HepG2 (cell line): Measurements from ENCODE around the gene RAB17. TPM values are rescaled to one million over a fixed set of nuclear protein-coding genes. Genes with fewer than 3 reads are reported as not detected.

Experiments used
- ATAC-seq: fragments of 200-7000 bp; cut with Tn5 transposase; 3 replicates; pipeline ENCODE4 v1.9.1; 2020; ENCODE audit warnings: mild to moderate bottlenecking, moderate library complexity
- BruUV-seq: library from RNA; stranded (reverse); fragments of 400-500 nt; replicated peaks from 2 replicates; lab custom pipeline; 2021; lab: Mats Ljungman, UMichigan
- CTCF ChIA-PET: fragments of 300-600 bp; formaldehyde crosslinking; extraction: SDS; loops from one replicate; lab custom pipeline; 2021; ENCODE audit warnings: low total read pairs, inconsistent platforms, low intra/inter-chr PET ratio; lab: Yijun Ruan, JAX
- POLR2A ChIA-PET: fragments of 350-600 bp; sonication (Branson Sonifier 250); formaldehyde crosslinking; loops from one replicate; lab custom pipeline; 2020; ENCODE audit warnings: antibody characterized with exemption, inconsistent platforms; lab: Yijun Ruan, JAX
- DNase-seq: peaks from one replicate; pipeline ENCODE4 v3.0.0-alpha.2; 2015; ENCODE audit warnings: low spot score
- FAIRE-seq: peaks from 3 replicates; lab custom pipeline; 2011; peaks lifted over from hg19 to GRCh38; lab: Jason Lieb, UNC
- H2AFZ ChIP-seq: one replicate; pipeline ENCODE4 v1.6.1; 2011; ENCODE audit warnings: low read length, inconsistent platforms
- H3K27ac ChIP-seq: fragments of 300-600 bp; 3 replicates; pipeline ENCODE4 v1.8.0; 2011; ENCODE audit warnings: mixed run types, mild to moderate bottlenecking, mixed read lengths, low read length, inconsistent platforms; ENCODE audit not compliant: insufficient read depth; ENCODE audit errors: extremely low read length
- H3K27me3 ChIP-seq, 2 experiments: fragments of 200-600 bp in 1 of 2; 2 replicates in 1 of 2; 3 replicates in 1 of 2; pipeline versions ENCODE4 v1.6.0 to v1.8.0; 2011; ENCODE audit warnings: low read length in 2 of 2, mild to moderate bottlenecking in 2 of 2, moderate library complexity in 2 of 2, inconsistent platforms in 1 of 2; ENCODE audit not compliant: insufficient read depth in 2 of 2, control insufficient read depth in 1 of 2
- H3K36me3 ChIP-seq, 2 experiments: fragments of 200-600 bp in 1 of 2; replicated peaks in 1 of 2; 2 replicates in 1 of 2; 3 replicates in 1 of 2; pipeline versions ENCODE4 v1.5.1 to v1.8.0; 2011; ENCODE audit warnings: low read length in 2 of 2, inconsistent platforms in 1 of 2; ENCODE audit not compliant: insufficient read depth in 2 of 2, control insufficient read depth in 1 of 2
- H3K4me1 ChIP-seq: 2 replicates; pipeline ENCODE4 v1.5.1; 2012; ENCODE audit warnings: low read length, inconsistent platforms; ENCODE audit not compliant: insufficient read depth
- H3K4me2 ChIP-seq: 2 replicates; pipeline ENCODE4 v1.6.0; 2011; ENCODE audit warnings: low read depth, low read length, inconsistent platforms
- H3K4me3 ChIP-seq, 3 experiments: fragments of 200-600 bp in 1 of 3; sonication (generic), shearing (Covaris generic) in 1 of 3; replicated peaks in 1 of 3; 2 replicates each; pipeline ENCODE4 v1.5.1; 2011 to 2016; ENCODE audit warnings: low read length in 3 of 3, inconsistent platforms in 2 of 3, low read depth in 2 of 3, mild to moderate bottlenecking in 2 of 3, control low read depth in 1 of 3, mixed read lengths in 1 of 3; ENCODE audit not compliant: insufficient read depth in 1 of 3
- H3K79me2 ChIP-seq: one replicate; pipeline ENCODE4 v1.6.1; 2011; ENCODE audit warnings: low read length, inconsistent platforms; ENCODE audit not compliant: insufficient read depth
- H3K9ac ChIP-seq: 2 replicates; pipeline ENCODE4 v1.6.0; 2011; ENCODE audit warnings: mild to moderate bottlenecking, low read depth, low read length, inconsistent platforms; ENCODE audit not compliant: insufficient read depth
- H3K9me3 ChIP-seq: 2 replicates; pipeline ENCODE4 v1.5.1; 2012; ENCODE audit warnings: mild to moderate bottlenecking, low read length
- H4K20me1 ChIP-seq: 2 replicates; pipeline ENCODE4 v1.6.0; 2011; ENCODE audit warnings: inconsistent platforms, mild to moderate bottlenecking, low read length, moderate library complexity; ENCODE audit not compliant: insufficient read depth
- AGO2 ChIP-seq: fragments of 200-400 bp; formaldehyde crosslinking; optimal IDR thresholded peaks from 2 replicates; pipeline ENCODE3; 2017; ENCODE audit warnings: mild to moderate bottlenecking, low read depth, low read length, moderate library complexity
- PRMT3 ChIP-seq: sonication (generic); formaldehyde crosslinking; IDR thresholded peaks from 2 replicates; pipeline ENCODE4 v1.8.1; 2022; ENCODE audit warnings: low read depth, mild to moderate bottlenecking, moderate library complexity, missing genetic modification reagents, borderline replicate concordance
- RXRA ChIP-seq: sonication (generic); formaldehyde crosslinking; IDR thresholded peaks from 2 replicates; pipeline ENCODE4 v1.5.1; 2020; ENCODE audit warnings: missing genetic modification reagents
- ZNF619 ChIP-seq: sonication (generic); formaldehyde crosslinking; IDR thresholded peaks from 2 replicates; pipeline ENCODE4 v1.4.0; 2020; ENCODE audit warnings: mild to moderate bottlenecking, missing genetic modification reagents
- WGBS: methylation state at CpG from one replicate; pipeline ENCODE4 v1.1.6; 2017; ENCODE audit warnings: low lambda C conversion rate; 5-methylcytosine and 5-hydroxymethylcytosine counted together
- in situ Hi-C: cut with HindIII; loops from 2 replicates; pipeline ENCODE4 v1.10.0; 2017; ENCODE audit warnings: low pct_unique_long_range_greater_than_20kb; ENCODE audit not compliant: extremely low pct_ligation_motif_present
- intact Hi-C: fragments of 100-400 bp; cut with micrococcal nuclease; formaldehyde crosslinking; loops from one replicate; pipeline ENCODE4 v1.10.0; 2022; ENCODE audit not compliant: unreplicated experiment
- polyA plus RNA-seq, 8 experiments: library from polyadenylated mRNA; depleted of rRNA in 3 of 8; stranded (reverse) in 7 of 8; unstranded in 1 of 8; fragments of >200 nt; fragmentation: Illumina TruSeq in 4 of 8; extraction: Trizol in 4 of 8; gene quantifications; 2 replicates each; pipeline versions ENCODE4 v1.2.1 to v1.2.3, GENCODE V29; 2011 to 2016; ENCODE audit warnings: low read depth in 4 of 8, missing spikeins in 1 of 8, mixed read lengths in 1 of 8; ENCODE audit not compliant: insufficient read depth in 1 of 8
- total RNA-seq, 5 experiments: library from RNA; depleted of rRNA; stranded (reverse); fragments of >200 nt; fragmentation: Illumina TruSeq; extraction: Trizol; gene quantifications; 2 replicates each; pipeline ENCODE4 v1.2.3, GENCODE V29; 2016; ENCODE audit warnings: low read depth in 1 of 5
- TF ChIP-seq, protein P1 (sequence below): sonication (generic); formaldehyde crosslinking; IDR thresholded peaks from one replicate; pipeline ENCODE4 v1.5.1; 2020; ENCODE audit warnings: mild to moderate bottlenecking, missing genetic modification reagents; ENCODE audit errors: not compliant biosample characterization
- TF ChIP-seq, protein P2 (sequence below): sonication (generic); formaldehyde crosslinking; IDR thresholded peaks from 2 replicates; pipeline ENCODE4 v1.9.0; 2021; ENCODE audit warnings: missing genetic modification reagents, mild to moderate bottlenecking, borderline replicate concordance

RAB17 gene
- total and polyA plus RNA-seq, 2 of the 13 experiments (the other 11 are each of a cell fraction or from before 2014, with no cell fraction given): 68.0 to 124 TPM

GRCh38 chr2:237571551-237571950 lies 19.0 kb downstream of the RAB17 start (continued):
- TF ChIP-seq, protein P1, sequence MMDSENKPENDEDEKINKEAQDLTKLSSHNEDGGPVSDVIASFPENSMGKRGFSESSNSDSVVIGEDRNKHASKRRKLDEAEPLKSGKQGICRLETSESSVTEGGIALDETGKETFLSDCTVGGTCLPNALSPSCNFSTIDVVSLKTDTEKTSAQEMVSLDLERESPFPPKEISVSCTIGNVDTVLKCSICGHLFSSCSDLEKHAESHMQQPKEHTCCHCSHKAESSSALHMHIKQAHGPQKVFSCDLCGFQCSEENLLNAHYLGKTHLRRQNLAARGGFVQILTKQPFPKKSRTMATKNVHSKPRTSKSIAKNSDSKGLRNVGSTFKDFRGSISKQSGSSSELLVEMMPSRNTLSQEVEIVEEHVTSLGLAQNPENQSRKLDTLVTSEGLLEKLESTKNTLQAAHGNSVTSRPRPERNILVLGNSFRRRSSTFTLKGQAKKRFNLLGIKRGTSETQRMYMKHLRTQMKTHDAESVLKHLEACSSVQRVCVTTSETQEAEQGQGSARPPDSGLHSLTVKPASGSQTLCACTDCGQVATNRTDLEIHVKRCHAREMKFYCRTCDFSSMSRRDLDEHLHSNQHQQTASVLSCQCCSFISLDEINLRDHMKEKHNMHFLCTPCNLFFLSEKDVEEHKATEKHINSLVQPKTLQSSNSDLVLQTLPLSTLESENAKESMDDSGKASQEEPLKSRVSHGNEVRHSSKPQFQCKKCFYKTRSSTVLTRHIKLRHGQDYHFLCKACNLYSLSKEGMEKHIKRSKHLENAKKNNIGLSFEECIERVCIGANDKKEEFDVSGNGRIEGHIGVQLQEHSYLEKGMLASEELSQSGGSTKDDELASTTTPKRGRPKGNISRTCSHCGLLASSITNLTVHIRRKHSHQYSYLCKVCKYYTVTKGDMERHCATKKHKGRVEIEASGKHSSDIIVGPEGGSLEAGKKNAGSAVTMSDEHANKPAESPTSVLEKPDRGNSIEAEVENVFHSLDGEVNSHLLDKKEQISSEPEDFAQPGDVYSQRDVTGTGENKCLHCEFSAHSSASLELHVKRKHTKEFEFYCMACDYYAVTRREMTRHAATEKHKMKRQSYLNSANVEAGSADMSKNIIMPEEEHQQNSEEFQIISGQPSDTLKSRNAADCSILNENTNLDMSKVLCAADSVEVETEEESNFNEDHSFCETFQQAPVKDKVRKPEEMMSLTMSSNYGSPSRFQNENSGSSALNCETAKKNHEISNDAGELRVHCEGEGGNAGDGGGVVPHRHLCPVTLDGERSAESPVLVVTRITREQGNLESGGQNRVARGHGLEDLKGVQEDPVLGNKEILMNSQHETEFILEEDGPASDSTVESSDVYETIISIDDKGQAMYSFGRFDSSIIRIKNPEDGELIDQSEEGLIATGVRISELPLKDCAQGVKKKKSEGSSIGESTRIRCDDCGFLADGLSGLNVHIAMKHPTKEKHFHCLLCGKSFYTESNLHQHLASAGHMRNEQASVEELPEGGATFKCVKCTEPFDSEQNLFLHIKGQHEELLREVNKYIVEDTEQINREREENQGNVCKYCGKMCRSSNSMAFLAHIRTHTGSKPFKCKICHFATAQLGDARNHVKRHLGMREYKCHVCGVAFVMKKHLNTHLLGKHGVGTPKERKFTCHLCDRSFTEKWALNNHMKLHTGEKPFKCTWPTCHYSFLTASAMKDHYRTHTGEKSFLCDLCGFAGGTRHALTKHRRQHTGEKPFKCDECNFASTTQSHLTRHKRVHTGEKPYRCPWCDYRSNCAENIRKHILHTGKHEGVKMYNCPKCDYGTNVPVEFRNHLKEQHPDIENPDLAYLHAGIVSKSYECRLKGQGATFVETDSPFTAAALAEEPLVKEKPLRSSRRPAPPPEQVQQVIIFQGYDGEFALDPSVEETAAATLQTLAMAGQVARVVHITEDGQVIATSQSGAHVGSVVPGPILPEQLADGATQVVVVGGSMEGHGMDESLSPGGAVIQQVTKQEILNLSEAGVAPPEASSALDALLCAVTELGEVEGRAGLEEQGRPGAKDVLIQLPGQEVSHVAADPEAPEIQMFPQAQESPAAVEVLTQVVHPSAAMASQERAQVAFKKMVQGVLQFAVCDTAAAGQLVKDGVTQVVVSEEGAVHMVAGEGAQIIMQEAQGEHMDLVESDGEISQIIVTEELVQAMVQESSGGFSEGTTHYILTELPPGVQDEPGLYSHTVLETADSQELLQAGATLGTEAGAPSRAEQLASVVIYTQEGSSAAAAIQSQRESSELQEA (CRISPR knock-in tag): peak; percentile 20
- TF ChIP-seq, all 625 proteins: peak for 5

GRCh38 chr2:237570776-237571335 lies 19.7 kb downstream of the RAB17 start:
- no peak overlapping the region for H3K4me2 ChIP-seq
- no peaks in the 10 kb centered on the region for H3K79me2 ChIP-seq
- no peak overlapping the region for H3K4me3 ChIP-seq
- ChIA-PET POLR2A (interaction anchor here (1.7 kb wide), 1 partner anchor 95 kb away, joined by 4 read pairs; no protein-coding TSS in a partner anchor), CTCF (interaction anchor here (1.0 to 4.9 kb wide), 3 partner anchors 59 to 417 kb away, joined by 3 to 109 read pairs (median 31); no protein-coding TSS in a partner anchor)
- no peaks in the 10 kb centered on the region for H4K20me1 ChIP-seq
- 44% methylated on average over 8 of the region's 9 CpGs for WGBS
- H3K4me1 ChIP-seq: peaks cover 19% of the 10 kb centered on the region
- H3K27me3 ChIP-seq: peaks cover 0 to 13% of the 10 kb centered on the region in 2 experiments; a peak in 3 of 5 replicates
- H3K27ac ChIP-seq: no peak overlapping the region
- TF ChIP-seq RXRA (CRISPR knock-in tag) (no peak), ZNF619 (CRISPR knock-in tag) (no peak), PRMT3 (CRISPR knock-in tag) (no peak), AGO2 (peak; percentile 26)
- TF ChIP-seq, protein P2, sequence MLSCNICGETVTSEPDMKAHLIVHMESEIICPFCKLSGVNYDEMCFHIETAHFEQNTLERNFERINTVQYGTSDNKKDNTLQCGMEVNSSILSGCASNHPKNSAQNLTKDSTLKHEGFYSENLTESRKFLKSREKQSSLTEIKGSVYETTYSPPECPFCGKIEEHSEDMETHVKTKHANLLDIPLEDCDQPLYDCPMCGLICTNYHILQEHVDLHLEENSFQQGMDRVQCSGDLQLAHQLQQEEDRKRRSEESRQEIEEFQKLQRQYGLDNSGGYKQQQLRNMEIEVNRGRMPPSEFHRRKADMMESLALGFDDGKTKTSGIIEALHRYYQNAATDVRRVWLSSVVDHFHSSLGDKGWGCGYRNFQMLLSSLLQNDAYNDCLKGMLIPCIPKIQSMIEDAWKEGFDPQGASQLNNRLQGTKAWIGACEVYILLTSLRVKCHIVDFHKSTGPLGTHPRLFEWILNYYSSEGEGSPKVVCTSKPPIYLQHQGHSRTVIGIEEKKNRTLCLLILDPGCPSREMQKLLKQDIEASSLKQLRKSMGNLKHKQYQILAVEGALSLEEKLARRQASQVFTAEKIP (CRISPR knock-in tag): no peak
- ATAC-seq (no peak), FAIRE-seq (no peak), DNase-seq (no peak)
- no peaks in the 10 kb centered on the region for H3K36me3 ChIP-seq
- in situ Hi-C loops: loop anchor here (5.0 kb wide), 2 partner anchors 59 to 414 kb away; no protein-coding TSS in a partner anchor
- BruUV-seq: no TSS peak
- no peaks in the 10 kb centered on the region for H3K9me3 ChIP-seq
- intact Hi-C loops: no loop called here
- H3K9ac ChIP-seq: no peak overlapping the region
- no peak overlapping the region for H2AFZ ChIP-seq
